GM19328 (cell line): ENCODE results near the gene MYH8.

Experiments used
- ATAC-seq: cut with Tn5 transposase; IDR thresholded peaks from one replicate; pipeline ENCODE4 v1.9.1; 2021; ENCODE audit warnings: mild to moderate bottlenecking, moderate library complexity; ENCODE audit not compliant: unreplicated experiment

MYH8 gene

DNA sequence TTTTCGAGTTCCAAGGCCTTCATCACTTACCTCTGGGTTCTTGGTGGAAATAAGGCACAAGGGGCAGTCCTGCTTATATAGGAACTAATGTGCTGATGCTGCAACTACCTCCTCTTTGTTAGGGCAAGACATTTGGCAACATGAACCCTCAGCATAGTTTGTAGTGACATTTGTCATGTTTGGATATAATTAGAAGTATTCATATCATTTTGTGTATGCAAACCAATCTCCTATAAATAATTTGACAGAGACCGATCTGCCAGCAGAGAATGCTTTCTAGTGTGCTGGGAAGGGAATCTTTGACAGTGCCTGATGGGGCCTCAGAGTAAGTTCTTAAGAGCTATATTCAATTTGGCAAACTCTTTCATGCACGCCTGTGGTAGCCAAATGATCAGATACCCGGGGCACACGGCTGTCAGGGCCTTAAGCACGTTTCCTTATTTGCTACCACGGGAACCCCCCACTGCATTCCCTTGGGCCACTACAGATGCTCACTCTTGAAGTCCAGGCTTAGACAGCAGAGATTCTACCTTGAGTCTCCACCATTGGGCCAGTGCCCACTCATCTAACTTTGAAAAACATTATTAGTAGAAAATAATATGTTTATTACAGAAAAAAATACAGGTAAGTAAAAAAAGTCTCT, at the start of gene MYH8:
Gene MYH8 (minus strand): TSS at position 51 of the 643 bp plus-strand sequence. CDS start 1,723 bp downstream, outside the sequence.
- ATAC-seq: no peak

- no peak for ATAC-seq
These were observed 47.7 kb upstream of the MYH8 start, which contains the start of gene MYH4 for GRCh38 chr17:10469459-10469858. TSS of gene MYH4 (minus strand) at chr17:10469559. CDS start at chr17:10466745, 2,814 bp downstream.

- no peak for ATAC-seq
These were observed 41.7 kb upstream of the MYH8 start for GRCh38 chr17:10463402-10463801.

- no peak for ATAC-seq
These were observed 38.3 kb upstream of the MYH8 start for GRCh38 chr17:10460062-10460461.

- no peak for ATAC-seq
These were observed 37.0 kb upstream of the MYH8 start for GRCh38 chr17:10458701-10459100.

GRCh38 chr17:10457952-10458351, 36.2 kb upstream of the MYH8 start:
- no peak for ATAC-seq

- ATAC-seq: no peak
These were observed 25.5 kb upstream of the MYH8 start for GRCh38 chr17:10447026-10447931.

DNA sequence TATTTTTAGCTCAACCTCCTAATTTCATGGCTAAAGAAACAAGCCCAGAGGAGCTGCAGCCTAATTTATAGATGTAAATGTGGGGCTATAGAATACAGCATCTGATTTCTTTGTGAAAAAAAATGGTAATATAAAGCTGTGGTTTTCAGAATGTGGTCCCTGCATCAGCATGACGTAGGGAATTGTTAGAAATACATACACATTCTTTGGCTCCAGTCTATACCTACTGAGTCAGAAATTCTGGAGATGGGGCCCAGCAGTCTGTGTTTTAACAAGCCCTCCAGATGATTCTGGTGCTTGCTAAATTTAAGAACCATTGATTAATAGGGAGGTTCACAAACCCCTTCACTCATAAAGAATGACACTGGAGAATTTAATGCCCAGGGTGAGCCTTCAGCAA, 18.1 kb upstream of the MYH8 start:
- ATAC-seq: no peak

- no peak for ATAC-seq
These were observed 13.3 kb upstream of the MYH8 start for GRCh38 chr17:10435096-10435495.

- no peak for ATAC-seq
These were observed 7.8 kb upstream of the MYH8 start for GRCh38 chr17:10429421-10430045.

- no peak for ATAC-seq
These were observed 7.0 kb upstream of the MYH8 start for GRCh38 chr17:10428781-10429180.

DNA sequence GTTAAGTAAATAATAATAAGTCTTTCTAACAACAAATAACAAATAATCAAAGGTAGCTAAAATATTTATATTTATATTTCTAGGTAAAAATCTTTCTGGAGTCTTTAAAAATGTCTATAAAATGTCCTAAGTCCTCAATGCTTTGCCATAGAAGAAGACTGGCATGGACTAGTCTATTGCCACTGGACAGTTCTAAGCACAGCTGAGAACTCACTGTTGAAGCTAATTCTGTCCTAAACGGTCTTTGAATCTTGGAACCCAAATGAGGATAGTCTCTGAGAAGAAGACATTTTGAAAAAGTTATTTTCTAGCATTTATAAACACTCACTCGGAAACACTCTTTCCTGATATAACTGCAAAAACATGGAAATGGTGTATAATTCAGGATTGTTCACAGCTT, 539 bp downstream of the MYH8 start:
- ATAC-seq: no peak

DNA sequence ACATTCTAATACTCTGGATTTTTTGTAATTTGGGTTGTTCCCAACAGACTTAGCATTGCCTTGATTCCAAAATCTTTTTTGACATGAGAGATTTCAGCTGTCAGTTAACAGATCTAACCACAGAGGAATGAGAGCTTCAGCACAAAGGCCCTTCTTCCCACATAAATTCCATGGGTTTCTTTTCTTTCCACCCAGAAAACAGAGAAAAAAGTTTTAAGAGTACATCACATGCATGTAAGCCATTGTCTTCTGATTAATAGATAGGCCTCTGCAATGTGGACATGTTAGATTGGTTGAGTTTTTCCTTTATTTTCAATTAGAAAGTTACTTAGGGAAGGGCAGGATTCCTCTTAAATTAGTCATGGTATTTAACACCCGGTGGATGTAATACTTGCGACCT, 939 bp downstream of the MYH8 start:
- ATAC-seq: no peak

DNA sequence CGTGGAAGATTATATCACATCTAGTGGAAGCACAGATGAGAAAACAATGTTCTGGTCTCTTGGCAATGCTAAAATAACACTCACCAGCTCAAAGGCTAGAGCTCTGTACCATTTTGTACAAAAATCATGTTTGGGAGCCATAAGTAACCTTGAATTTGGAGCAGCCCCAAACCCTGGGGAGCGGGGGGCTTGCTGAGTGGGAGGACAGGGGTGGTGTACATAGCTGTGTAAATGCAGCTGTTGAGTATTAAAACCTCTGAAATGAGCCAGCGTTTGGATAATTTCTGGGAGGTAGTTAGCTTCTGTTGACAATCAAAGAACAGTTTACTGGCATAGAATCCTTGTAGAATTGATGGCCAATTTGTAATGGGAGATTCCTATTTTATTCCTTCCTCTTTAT, 4.3 kb downstream of the MYH8 start:
- ATAC-seq: no peak

DNA sequence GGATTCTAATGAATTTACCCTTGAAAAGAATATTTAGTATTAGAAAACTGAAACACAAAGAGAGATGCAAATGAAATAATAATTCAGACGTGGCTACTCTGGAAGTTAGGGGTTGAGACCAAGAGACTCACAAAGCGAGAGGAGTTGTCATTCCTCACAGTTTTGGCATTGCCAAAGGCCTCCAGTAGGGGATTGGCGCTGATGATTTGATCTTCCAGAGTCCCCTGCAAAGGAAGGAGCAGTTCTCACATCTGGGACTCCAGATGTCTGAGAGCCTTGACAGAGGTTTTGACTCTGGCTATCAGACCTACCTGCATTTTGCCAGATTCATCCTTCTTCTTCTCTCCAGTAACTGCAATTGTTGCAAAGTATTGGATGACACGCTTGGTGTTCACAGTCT, 6.6 kb downstream of the MYH8 start:
- ATAC-seq: no peak

DNA sequence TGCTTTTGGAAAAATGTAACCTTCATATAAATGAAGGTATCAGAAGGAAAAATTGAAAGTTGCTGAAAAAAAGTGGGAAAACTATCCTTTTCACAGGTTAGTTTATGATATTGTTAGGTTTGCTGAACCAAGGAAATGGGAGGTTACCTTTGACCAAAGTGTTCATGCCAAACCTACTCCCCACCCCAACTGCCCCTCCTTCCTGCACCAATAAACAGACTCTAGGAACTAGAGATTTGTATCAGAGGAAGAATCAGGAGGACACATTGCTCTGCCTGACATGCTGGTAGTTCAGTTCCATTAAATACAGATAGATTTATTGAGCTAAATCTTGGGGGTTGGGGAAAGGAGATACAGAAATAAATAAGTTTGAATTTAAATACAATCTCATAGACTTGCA, 18.2 kb downstream of the MYH8 start:
- no peak for ATAC-seq

DNA sequence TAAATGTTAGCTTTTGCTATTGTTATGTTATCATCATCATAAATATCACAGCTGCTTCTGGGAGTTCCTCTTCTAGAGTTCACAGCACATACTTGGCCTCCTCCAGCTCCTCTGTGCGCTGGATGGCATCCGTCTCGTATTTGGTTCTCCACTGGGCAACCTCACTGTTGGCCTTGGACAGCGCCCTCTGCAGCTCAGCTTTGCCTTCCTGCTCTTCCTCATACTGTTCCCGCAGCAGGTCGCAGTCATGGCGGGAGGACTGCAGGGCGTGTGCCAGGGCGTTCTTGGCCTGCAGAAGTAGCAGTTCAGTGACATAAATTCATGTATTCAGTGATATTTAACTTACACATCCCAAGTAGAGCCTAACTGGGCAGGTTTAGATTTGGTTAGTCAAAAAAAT, 23.4 kb downstream of the MYH8 start:
- ATAC-seq: no peak

DNA sequence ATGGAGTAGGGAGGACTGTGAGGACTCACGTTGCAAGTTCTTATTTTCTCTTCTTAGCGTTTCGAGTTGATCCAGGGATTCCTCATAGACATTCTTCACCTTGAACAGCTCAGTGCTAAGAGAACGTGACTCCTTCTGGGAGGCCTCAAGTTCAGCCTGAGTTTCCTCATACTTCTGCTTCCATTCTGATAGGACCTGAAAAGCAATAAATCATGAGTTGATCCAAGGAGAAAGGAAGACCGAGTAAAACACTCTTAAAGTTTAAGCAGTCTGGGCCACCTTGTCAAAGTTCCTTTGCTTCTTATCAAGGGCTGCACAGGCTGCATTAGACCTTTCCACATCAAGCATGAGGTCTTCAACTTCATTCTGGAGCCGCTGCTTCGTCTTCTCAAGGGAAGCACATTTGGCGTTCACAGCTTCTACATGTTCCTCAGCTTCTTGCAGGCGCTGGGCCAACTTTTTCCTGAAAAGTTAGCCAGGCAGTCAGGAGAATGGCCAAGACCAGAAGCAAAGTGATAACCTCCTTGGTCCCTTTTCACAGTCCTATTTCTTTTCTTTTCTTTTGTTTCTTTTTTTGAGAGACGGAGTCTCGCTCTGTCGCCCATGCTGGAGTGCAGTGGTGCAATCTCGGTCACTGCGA, 25.1 kb downstream of the MYH8 start:
- no peak for ATAC-seq

DNA sequence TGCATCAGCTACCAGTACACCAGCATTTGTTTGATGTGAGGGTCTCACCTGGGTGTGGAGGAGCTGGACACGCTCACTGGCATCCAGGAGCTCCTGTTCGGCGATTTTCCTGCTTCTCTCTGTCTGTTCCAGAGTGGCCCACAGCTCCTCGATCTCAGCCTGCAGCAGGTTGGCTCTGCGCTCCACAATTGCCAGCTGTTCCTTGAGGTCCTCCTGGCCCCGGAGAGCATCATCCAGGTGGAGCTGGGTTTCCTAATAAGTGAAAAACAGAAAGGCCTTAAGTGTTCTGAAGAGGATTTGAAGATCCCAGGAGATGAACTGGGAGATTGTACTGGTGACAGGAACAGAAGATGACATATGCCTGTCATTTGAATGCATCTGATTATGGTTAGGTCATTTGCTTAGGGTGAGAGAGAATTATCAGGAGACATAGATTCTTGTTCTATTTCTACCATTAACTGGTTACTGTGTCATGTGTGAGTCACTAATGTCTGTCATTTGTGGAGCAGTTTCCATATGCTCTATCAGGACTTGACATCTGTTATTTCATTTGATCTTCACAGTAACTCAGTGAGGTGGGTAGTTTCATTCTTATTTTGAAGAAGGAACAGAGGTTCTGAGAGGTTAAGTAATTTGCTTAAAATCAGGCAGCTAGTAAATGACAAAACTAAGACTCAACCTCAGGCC, 27.4 kb downstream of the MYH8 start:
- no peak for ATAC-seq

DNA sequence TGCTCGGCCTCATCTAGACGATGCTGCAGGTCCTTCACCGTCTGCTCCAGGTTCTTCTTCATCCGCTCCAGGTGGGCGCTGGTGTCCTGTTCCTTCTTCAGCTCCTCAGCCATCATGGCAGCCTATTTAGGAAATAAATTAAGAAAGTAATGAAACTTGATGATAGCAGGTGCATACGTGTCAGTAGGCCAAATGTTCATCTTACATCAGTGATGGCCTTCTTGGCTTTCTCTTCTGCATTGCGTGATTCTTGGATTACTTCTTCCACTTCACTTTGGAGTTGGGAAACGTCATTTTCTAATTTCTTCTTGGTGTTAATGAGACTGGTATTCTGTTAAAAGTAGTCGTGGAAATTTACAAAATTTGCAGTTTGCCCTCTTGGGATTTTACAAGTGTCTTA, 28.9 kb downstream of the MYH8 start:
- no peak for ATAC-seq

- ATAC-seq: no peak
These were observed 35.9 kb downstream of the MYH8 start for GRCh38 chr17:10385871-10386270.
